ENCODE results near the gene DPH5. TPM values are rescaled to one million over a fixed set of nuclear protein-coding genes. Genes with fewer than 3 reads are reported as not detected.

The DPH5 gene
- total RNA-seq, 2 donors from 2014 or later: 17.2 to 39.0 TPM

GRCh38 chr1:100979631-100980030 is 46.0 kb downstream of the DPH5 start:
- no peak for DNase-seq (ENCODE audit: low spot score)
- Histone ChIP-seq H3K27ac (no peak overlapping the region), H3K9me3 (no peaks in the 10 kb centered on the region), H3K4me3 (no peak overlapping the region), H3K36me3 (no peaks in the 10 kb centered on the region), H3K27me3 (replicated peaks; ENCODE audit: insufficient read depth) (no peaks in the 10 kb centered on the region), H3K4me1 (replicated peaks) (no peaks in the 10 kb centered on the region)
- TF ChIP-seq POLR2AphosphoS5 (IDR thresholded peaks at IDR 0.05): no peak
- no peak for TF ChIP-seq POLR2A (IDR thresholded peaks at IDR 0.05)
- no peak for TF ChIP-seq CTCF (IDR thresholded peaks at IDR 0.05)
- intact Hi-C loops (cut with DNase I): no loop called here
- 93% methylated on average over 2 of the region's 2 CpGs for WGBS

GRCh38 chr1:100976936-100977335 is 48.6 kb downstream of the DPH5 start:
- Histone ChIP-seq H3K9me3 (no peaks in the 10 kb centered on the region), H3K27me3 (replicated peaks; ENCODE audit: insufficient read depth) (no peaks in the 10 kb centered on the region), H3K4me3 (no peak overlapping the region), H3K36me3 (no peaks in the 10 kb centered on the region), H3K4me1 (replicated peaks) (no peaks in the 10 kb centered on the region), H3K27ac (no peak overlapping the region)
- TF ChIP-seq CTCF (IDR thresholded peaks at IDR 0.05) (no peak), POLR2AphosphoS5 (IDR thresholded peaks at IDR 0.05) (no peak), POLR2A (IDR thresholded peaks at IDR 0.05) (no peak)
- WGBS: 87% methylated on average over 1 of the region's 1 CpG
- DNase-seq (ENCODE audit: low spot score): no peak
- intact Hi-C loops (cut with DNase I): no loop called here

- TF ChIP-seq POLR2AphosphoS5 (IDR thresholded peaks at IDR 0.05): no peak
- no peak for TF ChIP-seq POLR2A (IDR thresholded peaks at IDR 0.05)
- TF ChIP-seq CTCF (IDR thresholded peaks at IDR 0.05): no peak
- Histone ChIP-seq H3K9me3 (no peaks in the 10 kb centered on the region), H3K4me3 (no peak overlapping the region), H3K36me3 (no peaks in the 10 kb centered on the region), H3K27me3 (replicated peaks; ENCODE audit: insufficient read depth) (no peaks in the 10 kb centered on the region), H3K4me1 (replicated peaks) (no peaks in the 10 kb centered on the region), H3K27ac (no peak overlapping the region)
- intact Hi-C loops (cut with DNase I): no loop called here
- WGBS: 55% methylated on average over 1 of the region's 1 CpG
- DNase-seq (ENCODE audit: low spot score): no peak
These were observed 53.4 kb downstream of the DPH5 start for GRCh38 chr1:100972185-100972584.

- TF ChIP-seq POLR2AphosphoS5 (IDR thresholded peaks at IDR 0.05) (no peak), POLR2A (IDR thresholded peaks at IDR 0.05) (no peak), CTCF (IDR thresholded peaks at IDR 0.05) (no peak)
- Histone ChIP-seq H3K4me1 (replicated peaks) (no peaks in the 10 kb centered on the region), H3K9me3 (no peaks in the 10 kb centered on the region), H3K36me3 (no peaks in the 10 kb centered on the region), H3K27ac (no peak overlapping the region), H3K4me3 (no peak overlapping the region), H3K27me3 (replicated peaks; ENCODE audit: insufficient read depth) (no peaks in the 10 kb centered on the region)
- no peak for DNase-seq (ENCODE audit: low spot score)
- WGBS: 100% methylated on average over 1 of the region's 1 CpG
- intact Hi-C loops (cut with DNase I): no loop called here
These were observed 54.6 kb downstream of the DPH5 start for GRCh38 chr1:100971021-100971420.

GRCh38 chr1:100969327-100969726 is 56.3 kb downstream of the DPH5 start:
- no peak for TF ChIP-seq POLR2AphosphoS5 (IDR thresholded peaks at IDR 0.05)
- no peak for TF ChIP-seq CTCF (IDR thresholded peaks at IDR 0.05)
- TF ChIP-seq POLR2A (IDR thresholded peaks at IDR 0.05): no peak
- intact Hi-C loops (cut with DNase I): no loop called here
- Histone ChIP-seq H3K4me1 (replicated peaks) (no peaks in the 10 kb centered on the region), H3K9me3 (no peaks in the 10 kb centered on the region), H3K4me3 (no peak overlapping the region), H3K27me3 (replicated peaks; ENCODE audit: insufficient read depth) (no peaks in the 10 kb centered on the region), H3K27ac (no peak overlapping the region), H3K36me3 (no peaks in the 10 kb centered on the region)
- DNase-seq (ENCODE audit: low spot score): no peak
- WGBS: 85% methylated on average over 2 of the region's 2 CpGs
